Activated naive CD8-positive, alpha-beta T cell (primary cell): ENCODE data around the gene NANOS1.
A peak's percentile ranks its signal among the peaks of the same experiment; 100 is the strongest.

Experiments
- H3K27ac Mint-ChIP-seq: one replicate; pipeline ENCODE4 v1.8.0; 2021; ENCODE audit warnings: mixed read lengths
- H3K27me3 Mint-ChIP-seq: one replicate; pipeline ENCODE4 v1.8.0; 2021; ENCODE audit warnings: mixed read lengths
- H3K36me3 Mint-ChIP-seq: one replicate; pipeline ENCODE4 v1.8.0; 2021; ENCODE audit warnings: mixed read lengths
- H3K4me1 Mint-ChIP-seq: one replicate; pipeline ENCODE4 v1.8.0; 2021; ENCODE audit warnings: low read depth, mixed read lengths
- H3K4me3 Mint-ChIP-seq: one replicate; pipeline ENCODE4 v1.8.0; 2021; ENCODE audit warnings: mild to moderate bottlenecking, mixed read lengths
- H3K9me3 Mint-ChIP-seq: one replicate; pipeline ENCODE4 v1.8.0; 2021; ENCODE audit warnings: low read depth, mixed read lengths

NANOS1 gene

GRCh38 chr10:119029613-119030420, at the start of gene NANOS1:
TSS of gene NANOS1 (plus strand) at chr10:119029714. CDS start at chr10:119029802, 88 bp downstream.
- Mint-ChIP-seq H3K36me3 (peaks cover 10% of the 10 kb centered on the region), H3K9me3 (no peaks in the 10 kb centered on the region), H3K4me3 (peak within 1 kb of the TSS; percentile 74)

GRCh38 chr10:118980135-118980865, 49.2 kb upstream of the NANOS1 start:
- no peak overlapping the region for H3K4me3 Mint-ChIP-seq
- H3K36me3 Mint-ChIP-seq: peaks cover 7% of the 10 kb centered on the region

More at GRCh38 chr10:119029613-119030420, at the start of gene NANOS1:
- Mint-ChIP-seq H3K27ac (no peak within 1 kb of the TSS), H3K27me3 (no peaks in the 10 kb centered on the region), H3K4me1 (peaks cover 18% of the 10 kb centered on the region)

GRCh38 chr10:118980870-118981269, 48.6 kb upstream of the NANOS1 start:
- Mint-ChIP-seq H3K9me3 (peaks cover 10% of the 10 kb centered on the region), H3K4me3 (no peak overlapping the region), H3K4me1 (no peaks in the 10 kb centered on the region), H3K27ac (no peak overlapping the region), H3K36me3 (peaks cover 11% of the 10 kb centered on the region), H3K27me3 (peaks cover 4% of the 10 kb centered on the region)

More at GRCh38 chr10:118980135-118980865, 49.2 kb upstream of the NANOS1 start:
- Mint-ChIP-seq H3K9me3 (peaks cover 6% of the 10 kb centered on the region), H3K4me1 (no peaks in the 10 kb centered on the region), H3K27ac (no peak overlapping the region), H3K27me3 (peaks cover 6% of the 10 kb centered on the region)

- Mint-ChIP-seq H3K4me1 (peaks cover under 1% of the 10 kb centered on the region), H3K9me3 (peaks cover 11% of the 10 kb centered on the region), H3K27ac (no peak overlapping the region), H3K4me3 (no peak overlapping the region), H3K27me3 (peaks cover 4% of the 10 kb centered on the region), H3K36me3 (peaks cover 11% of the 10 kb centered on the region)
These were observed 47.6 kb upstream of the NANOS1 start for GRCh38 chr10:118981946-118982345.

GRCh38 chr10:118982366-118982765, 47.1 kb upstream of the NANOS1 start:
- Mint-ChIP-seq H3K9me3 (peaks cover 11% of the 10 kb centered on the region), H3K36me3 (peaks cover 11% of the 10 kb centered on the region), H3K4me1 (peaks cover 3% of the 10 kb centered on the region), H3K27ac (no peak overlapping the region), H3K4me3 (no peak overlapping the region), H3K27me3 (peaks cover 4% of the 10 kb centered on the region)

GRCh38 chr10:118983263-118983662, 46.3 kb upstream of the NANOS1 start:
- Mint-ChIP-seq H3K27me3 (peaks cover 4% of the 10 kb centered on the region), H3K27ac (no peak overlapping the region), H3K36me3 (peaks cover 11% of the 10 kb centered on the region), H3K4me1 (peaks cover 3% of the 10 kb centered on the region), H3K4me3 (no peak overlapping the region), H3K9me3 (peaks cover 11% of the 10 kb centered on the region)

- no peak overlapping the region for H3K4me3 Mint-ChIP-seq
- H3K27ac Mint-ChIP-seq: no peak overlapping the region
- peaks cover 11% of the 10 kb centered on the region for H3K9me3 Mint-ChIP-seq
- H3K4me1 Mint-ChIP-seq: peaks cover 3% of the 10 kb centered on the region
- peaks cover 11% of the 10 kb centered on the region for H3K36me3 Mint-ChIP-seq
- peaks cover 6% of the 10 kb centered on the region for H3K27me3 Mint-ChIP-seq
These were observed 43.9 kb upstream of the NANOS1 start for GRCh38 chr10:118985576-118985975.

- Mint-ChIP-seq H3K4me3 (no peak overlapping the region), H3K36me3 (peaks cover 11% of the 10 kb centered on the region), H3K4me1 (peaks cover 3% of the 10 kb centered on the region), H3K9me3 (peaks cover 11% of the 10 kb centered on the region), H3K27ac (no peak overlapping the region), H3K27me3 (peaks cover 2% of the 10 kb centered on the region)
These were observed 42.4 kb upstream of the NANOS1 start for GRCh38 chr10:118986815-118987790.

GRCh38 chr10:118990326-118990725, 39.2 kb upstream of the NANOS1 start:
- H3K4me3 Mint-ChIP-seq: no peak overlapping the region
- no peak overlapping the region for H3K27ac Mint-ChIP-seq
- peaks cover 3% of the 10 kb centered on the region for H3K4me1 Mint-ChIP-seq
- H3K27me3 Mint-ChIP-seq: peaks cover 2% of the 10 kb centered on the region
- H3K9me3 Mint-ChIP-seq: peaks cover 6% of the 10 kb centered on the region
- peaks cover 4% of the 10 kb centered on the region for H3K36me3 Mint-ChIP-seq

GRCh38 chr10:118992496-118992895, 37.0 kb upstream of the NANOS1 start:
- Mint-ChIP-seq H3K9me3 (no peaks in the 10 kb centered on the region), H3K27ac (no peak overlapping the region), H3K4me1 (no peaks in the 10 kb centered on the region), H3K27me3 (peaks cover 2% of the 10 kb centered on the region), H3K4me3 (no peak overlapping the region), H3K36me3 (no peaks in the 10 kb centered on the region)

GRCh38 chr10:118993214-118993613, 36.3 kb upstream of the NANOS1 start:
- peaks cover 2% of the 10 kb centered on the region for H3K27me3 Mint-ChIP-seq

GRCh38 chr10:118994321-118994720, 35.2 kb upstream of the NANOS1 start:
- Mint-ChIP-seq H3K4me1 (no peaks in the 10 kb centered on the region), H3K4me3 (no peak overlapping the region), H3K9me3 (no peaks in the 10 kb centered on the region), H3K27me3 (peaks cover 5% of the 10 kb centered on the region), H3K27ac (no peak overlapping the region), H3K36me3 (no peaks in the 10 kb centered on the region)

More at GRCh38 chr10:118993214-118993613, 36.3 kb upstream of the NANOS1 start:
- H3K36me3 Mint-ChIP-seq: no peaks in the 10 kb centered on the region
- H3K4me1 Mint-ChIP-seq: no peaks in the 10 kb centered on the region
- no peaks in the 10 kb centered on the region for H3K9me3 Mint-ChIP-seq
- no peak overlapping the region for H3K4me3 Mint-ChIP-seq
- H3K27ac Mint-ChIP-seq: no peak overlapping the region

GRCh38 chr10:118995739-118996138, 33.8 kb upstream of the NANOS1 start:
- no peaks in the 10 kb centered on the region for H3K9me3 Mint-ChIP-seq
- H3K27me3 Mint-ChIP-seq: peaks cover 5% of the 10 kb centered on the region
- no peak overlapping the region for H3K27ac Mint-ChIP-seq
- no peak overlapping the region for H3K4me3 Mint-ChIP-seq
- H3K4me1 Mint-ChIP-seq: no peaks in the 10 kb centered on the region
- H3K36me3 Mint-ChIP-seq: no peaks in the 10 kb centered on the region

- no peaks in the 10 kb centered on the region for H3K36me3 Mint-ChIP-seq
- H3K27me3 Mint-ChIP-seq: peaks cover 8% of the 10 kb centered on the region
- H3K4me3 Mint-ChIP-seq: no peak overlapping the region
- H3K27ac Mint-ChIP-seq: no peak overlapping the region
- H3K9me3 Mint-ChIP-seq: no peaks in the 10 kb centered on the region
- no peaks in the 10 kb centered on the region for H3K4me1 Mint-ChIP-seq
These were observed 32.1 kb upstream of the NANOS1 start for GRCh38 chr10:118997379-118997778.
